Measurements from ENCODE around the gene MCTP2.
"Not testable (repeated sequence)": the region's sequence is repeated elsewhere in the genome, so short reads cannot be mapped to it uniquely, and the experiment has no call there.

Gene MCTP2

GRCh38 chr15:94480289-94480834 lies 249.0 kb downstream of the MCTP2 start:
- DNase-seq = no peak
- TF ChIP-seq GATA1 (IDR thresholded peaks at IDR 0.05; ENCODE audit: low read depth, low read length) (no peak), POLR2A (IDR thresholded peaks at IDR 0.05; ENCODE audit: low read length) (no peak)

- no peak for TF ChIP-seq POLR2A (IDR thresholded peaks at IDR 0.05; ENCODE audit: low read length)
- TF ChIP-seq GATA1 (IDR thresholded peaks at IDR 0.05; ENCODE audit: low read depth, low read length) = no peak
- DNase-seq = no peak
Measured at GRCh38 chr15:94485148-94485719, 253.9 kb downstream of the MCTP2 start.

DNA sequence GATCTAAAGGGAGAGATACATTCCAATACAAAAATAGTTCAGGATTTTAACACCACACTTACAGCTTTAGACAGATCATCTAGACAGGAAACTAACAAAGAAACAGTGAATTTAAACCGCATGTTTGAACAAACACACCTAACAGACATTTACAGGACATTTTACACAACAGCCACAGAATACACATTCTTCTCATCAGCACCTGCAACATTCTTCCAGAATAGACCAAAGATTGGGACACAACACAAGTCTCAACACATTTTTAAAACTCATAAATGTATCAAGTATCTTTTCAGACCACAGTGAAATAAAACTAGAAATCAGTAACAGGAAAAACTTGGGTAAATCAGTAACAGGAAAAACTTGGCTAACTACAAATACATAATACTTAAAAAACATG lies 256.3 kb downstream of the MCTP2 start:
- TF ChIP-seq GATA1 (IDR thresholded peaks at IDR 0.05; ENCODE audit: low read depth, low read length) (no peak), POLR2A (IDR thresholded peaks at IDR 0.05; ENCODE audit: low read length) (no peak)
- DNase-seq = no peak

DNA sequence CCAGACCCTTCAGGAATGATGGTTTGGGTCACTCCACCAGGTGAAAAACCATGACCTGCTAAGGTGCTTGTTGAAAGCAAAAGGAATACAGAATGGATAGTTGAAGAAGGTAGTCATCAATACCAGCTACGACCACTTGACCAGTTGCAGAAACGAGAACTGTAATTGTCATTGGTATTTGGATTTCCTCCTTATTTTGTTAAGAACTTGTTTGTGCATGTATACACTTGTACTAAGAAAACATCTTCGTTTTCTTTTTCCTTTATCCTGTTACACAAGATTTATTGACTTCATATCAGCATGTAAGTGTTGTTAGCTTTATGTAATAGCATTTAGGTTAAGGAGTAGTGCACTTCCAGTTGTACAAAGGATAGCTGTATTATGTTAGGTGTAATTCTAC lies 261.8 kb downstream of the MCTP2 start:
- TF ChIP-seq GATA1 (IDR thresholded peaks at IDR 0.05; ENCODE audit: low read depth, low read length) (no peak), POLR2A (IDR thresholded peaks at IDR 0.05; ENCODE audit: low read length) (no peak)
- DNase-seq = no peak

DNA sequence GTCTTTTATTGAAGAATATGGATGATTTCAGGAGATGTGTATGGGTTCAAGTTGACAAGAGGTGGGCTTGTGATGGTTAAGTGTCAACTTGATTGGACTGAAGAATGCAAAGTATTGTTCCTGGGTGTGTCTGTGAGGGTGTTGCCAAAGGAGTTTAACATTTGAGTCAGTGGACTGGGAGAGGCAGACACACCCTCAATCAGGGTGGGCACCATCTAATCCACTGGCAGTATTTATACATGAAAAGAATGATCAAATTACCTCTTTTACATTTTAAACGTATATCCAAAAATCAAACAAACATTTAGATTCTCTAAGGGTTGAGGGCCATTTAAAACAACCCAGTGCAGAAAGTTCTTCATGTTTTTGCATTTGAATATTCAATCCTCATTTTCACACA lies 262.2 kb downstream of the MCTP2 start:
- not testable (repeated sequence) for DNase-seq

GRCh38 chr15:94494732-94495131 lies 263.4 kb downstream of the MCTP2 start:
- TF ChIP-seq GATA1 (IDR thresholded peaks at IDR 0.05; ENCODE audit: low read depth, low read length) (no peak), POLR2A (IDR thresholded peaks at IDR 0.05; ENCODE audit: low read length) (no peak)

GRCh38 chr15:94503293-94503692 lies 271.9 kb downstream of the MCTP2 start:
- DNase-seq = no peak
- TF ChIP-seq GATA1 (IDR thresholded peaks at IDR 0.05; ENCODE audit: low read depth, low read length) (no peak), POLR2A (IDR thresholded peaks at IDR 0.05; ENCODE audit: low read length) (no peak)

More at GRCh38 chr15:94494732-94495131, 263.4 kb downstream of the MCTP2 start:
- DNase-seq = no peak

GRCh38 chr15:94509259-94509658 lies 277.9 kb downstream of the MCTP2 start:
- TF ChIP-seq POLR2A (IDR thresholded peaks at IDR 0.05; ENCODE audit: low read length) (no peak), GATA1 (IDR thresholded peaks at IDR 0.05; ENCODE audit: low read depth, low read length) (no peak)
- no peak for DNase-seq

GRCh38 chr15:94522125-94522524 lies 290.8 kb downstream of the MCTP2 start:
- TF ChIP-seq POLR2A (IDR thresholded peaks at IDR 0.05; ENCODE audit: low read length) (no peak), GATA1 (IDR thresholded peaks at IDR 0.05; ENCODE audit: low read depth, low read length) (no peak)
- no peak for DNase-seq

DNA sequence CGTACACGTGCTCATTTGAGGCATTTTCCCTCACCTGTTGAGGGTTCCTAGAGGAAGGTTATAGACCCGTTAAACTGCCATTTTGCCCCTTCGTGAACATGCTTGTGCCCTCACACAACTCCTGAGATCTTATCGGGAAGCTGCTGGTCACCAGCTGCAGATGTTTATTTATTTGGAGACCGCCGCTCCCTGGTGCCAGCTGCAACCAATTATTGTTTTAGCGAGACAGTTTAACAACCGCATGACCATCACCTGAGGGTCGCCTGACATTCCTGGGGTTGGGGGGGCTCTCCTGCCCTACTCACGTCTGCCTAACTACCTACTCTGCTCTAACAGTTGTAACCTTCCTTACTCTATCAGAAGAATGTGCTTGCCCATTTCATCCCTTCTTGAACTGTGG lies 292.5 kb downstream of the MCTP2 start:
- TF ChIP-seq POLR2A (IDR thresholded peaks at IDR 0.05; ENCODE audit: low read length) = no peak
- no peak for TF ChIP-seq GATA1 (IDR thresholded peaks at IDR 0.05; ENCODE audit: low read depth, low read length)
- DNase-seq = no peak

DNA sequence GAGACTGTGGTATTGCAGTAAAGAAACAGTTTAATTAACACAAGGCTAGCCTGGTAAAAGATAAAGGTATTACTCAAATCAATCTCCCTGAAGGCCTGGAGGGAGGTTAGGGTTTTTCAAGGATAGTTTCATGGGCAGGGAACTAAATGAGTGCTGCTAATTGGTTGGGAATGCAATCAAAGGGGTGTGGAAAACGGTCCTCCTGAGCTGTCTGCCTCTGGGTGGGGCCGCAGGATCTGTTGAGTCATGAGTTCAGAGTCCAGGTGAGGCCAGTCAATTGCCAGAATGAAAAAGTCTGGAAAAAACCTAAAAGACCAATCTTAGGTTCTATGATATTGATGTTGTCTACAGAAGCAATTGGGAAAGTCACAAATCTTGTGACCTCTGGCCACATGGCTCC lies 293.2 kb downstream of the MCTP2 start:
- TF ChIP-seq GATA1 (IDR thresholded peaks at IDR 0.05; ENCODE audit: low read depth, low read length) (no peak), POLR2A (IDR thresholded peaks at IDR 0.05; ENCODE audit: low read length) (no peak)
- no peak for DNase-seq

DNA sequence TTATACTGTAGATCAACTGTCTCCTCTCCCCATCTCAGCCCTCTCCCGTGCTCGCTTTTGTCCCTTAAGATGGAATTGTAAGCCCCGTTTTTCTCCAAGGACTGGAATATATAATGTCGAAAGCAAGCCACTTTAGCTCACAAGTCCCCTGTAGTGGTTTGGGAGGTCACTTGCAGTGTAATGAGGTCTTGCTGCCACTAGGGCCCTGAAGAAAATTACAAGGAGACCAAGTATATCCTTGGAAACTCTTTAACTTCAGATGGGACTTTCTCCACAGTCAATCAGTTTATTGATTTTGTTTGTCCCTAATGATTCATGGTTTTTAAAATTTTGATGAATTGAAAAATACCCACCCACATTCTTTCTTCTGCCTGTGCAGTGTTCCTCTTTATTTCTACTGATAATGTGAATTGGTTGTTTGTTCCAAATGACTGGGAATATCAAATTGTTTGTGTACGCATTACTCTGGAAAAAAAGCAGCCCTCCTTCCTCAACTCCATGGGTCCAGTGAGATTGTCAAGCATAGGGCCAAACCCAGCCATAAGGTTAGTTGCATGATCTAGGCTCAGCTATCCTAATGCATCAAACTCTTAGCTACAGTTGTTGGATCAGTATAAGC lies 294.8 kb downstream of the MCTP2 start:
- DNase-seq = peak in 1 of 2 experiments; percentile 3
- TF ChIP-seq POLR2A (IDR thresholded peaks at IDR 0.05; ENCODE audit: low read length) (no peak), GATA1 (IDR thresholded peaks at IDR 0.05; ENCODE audit: low read depth, low read length) (no peak)

DNA sequence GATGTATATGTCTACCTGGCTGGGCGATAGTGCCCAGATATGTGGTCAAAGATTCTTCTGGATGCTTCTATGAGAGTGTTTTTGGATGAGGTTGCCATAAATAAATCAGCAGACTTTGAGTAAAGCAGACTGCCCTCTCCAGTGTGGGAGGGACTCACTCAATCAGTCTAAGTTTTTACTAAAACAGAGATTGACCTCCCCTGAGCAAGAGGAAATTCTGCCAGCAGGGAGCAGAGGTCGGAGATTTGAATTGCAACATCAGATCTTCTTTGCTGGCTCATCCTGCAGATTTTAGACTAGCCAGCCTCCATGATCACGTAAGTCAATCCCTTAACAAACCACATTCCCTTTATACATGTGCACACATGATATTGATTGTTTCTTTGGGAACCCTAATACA lies 300.9 kb downstream of the MCTP2 start:
- DNase-seq = no peak
- TF ChIP-seq POLR2A (IDR thresholded peaks at IDR 0.05; ENCODE audit: low read length) (no peak), GATA1 (IDR thresholded peaks at IDR 0.05; ENCODE audit: low read depth, low read length) (no peak)
